H1 (cell line): ENCODE results near the gene LANCL3. TPM values are rescaled to one million over a fixed set of nuclear protein-coding genes. Genes with fewer than 3 reads are reported as not detected.

Experiments
- CTCF ChIA-PET: fragments of 300-600 bp; sonication (Branson Sonifier 250); formaldehyde crosslinking; loops from one replicate; lab custom pipeline; 2021; ENCODE audit not compliant: partially characterized antibody; lab: Charles Lee
- POLR2A ChIA-PET: fragments of 300-600 bp; sonication (Branson Sonifier 250); formaldehyde crosslinking; loops from one replicate; lab custom pipeline; 2021; ENCODE audit warnings: inconsistent platforms; ENCODE audit not compliant: partially characterized antibody; lab: Charles Lee
- DNase-seq, 2 experiments: peaks; one replicate each; pipeline versions ENCODE4 v3.0.0 to v3.0.0-alpha.2; 2010 to 2022; ENCODE audit warnings: low spot score in 2 of 2, low read depth in 1 of 2, mixed read lengths in 1 of 2
- FAIRE-seq: peaks from 2 replicates; lab custom pipeline; 2011; peaks lifted over from hg19 to GRCh38; lab: Jason Lieb, UNC
- H2AFZ ChIP-seq: 2 replicates; pipeline ENCODE4 v1.8.1; 2012; ENCODE audit warnings: low read length, inconsistent platforms
- H2AK5ac ChIP-seq: 2 replicates; pipeline ENCODE4 v1.6.1; 2013; ENCODE audit warnings: low read depth, low read length
- H2BK120ac ChIP-seq: replicated peaks from 2 replicates; pipeline ENCODE3; 2013; ENCODE audit warnings: low read depth, low read length, inconsistent platforms
- H2BK12ac ChIP-seq: 2 replicates; pipeline ENCODE4 v1.6.1; 2013; ENCODE audit warnings: low read depth, low read length
- H2BK15ac ChIP-seq: 2 replicates; pipeline ENCODE4 v1.6.1; 2013; ENCODE audit warnings: low read length
- H2BK20ac ChIP-seq: 2 replicates; pipeline ENCODE4 v1.6.1; 2013; ENCODE audit warnings: low read length
- H2BK5ac ChIP-seq: 2 replicates; pipeline ENCODE4 v1.6.1; 2013; ENCODE audit warnings: low read depth, low read length
- H3K14ac ChIP-seq: 2 replicates; pipeline ENCODE4 v1.6.1; 2013; ENCODE audit warnings: inconsistent platforms; ENCODE audit not compliant: insufficient read length
- H3K18ac ChIP-seq: 2 replicates; pipeline ENCODE4 v1.6.1; 2013; ENCODE audit warnings: low read length; ENCODE audit errors: extremely low read depth
- H3K23ac ChIP-seq: 2 replicates; pipeline ENCODE4 v1.6.1; 2013; ENCODE audit warnings: inconsistent platforms; ENCODE audit not compliant: insufficient read length
- H3K23me2 ChIP-seq: 2 replicates; pipeline ENCODE4 v1.6.1; 2013; ENCODE audit warnings: low read depth, low read length
- H3K27ac ChIP-seq: 2 replicates; pipeline ENCODE4 v1.6.1; 2011; ENCODE audit warnings: low read depth, low read length, inconsistent platforms
- H3K27me3 ChIP-seq, 4 experiments: replicated peaks in 1 of 4; 1 replicate in 1 of 4; 2 replicates in 3 of 4; pipeline versions ENCODE4 v1.6.1 to v1.8.1; 2011 to 2013; ENCODE audit warnings: low read length in 3 of 4, mild to moderate bottlenecking in 3 of 4, inconsistent platforms in 2 of 4, mixed read lengths in 2 of 4, moderate library complexity in 1 of 4; ENCODE audit not compliant: control insufficient read depth in 3 of 4, insufficient read depth in 3 of 4; ENCODE audit errors: extremely low read depth in 1 of 4
- H3K36me3 ChIP-seq, 4 experiments: 2 replicates each; pipeline versions ENCODE4 v1.6.1 to v1.8.1; 2011 to 2013; ENCODE audit warnings: mild to moderate bottlenecking in 4 of 4, low read length in 3 of 4, moderate library complexity in 2 of 4, control low read depth in 1 of 4, inconsistent platforms in 1 of 4; ENCODE audit not compliant: insufficient read depth in 4 of 4, control insufficient read depth in 2 of 4
- H3K4ac ChIP-seq: replicated peaks from 2 replicates; pipeline ENCODE3; 2013; ENCODE audit warnings: low read length, low read depth, mixed read lengths, inconsistent platforms; ENCODE audit not compliant: insufficient read length
- H3K4me1 ChIP-seq, 4 experiments: replicated peaks in 1 of 4; 1 replicate in 1 of 4; 2 replicates in 3 of 4; pipeline versions ENCODE4 v1.6.1 to v1.8.1; 2011 to 2013; ENCODE audit warnings: low read length in 3 of 4, inconsistent platforms in 2 of 4, mixed read lengths in 1 of 4; ENCODE audit not compliant: insufficient read depth in 4 of 4, control insufficient read depth in 3 of 4
- H3K4me2 ChIP-seq, 2 experiments: 2 replicates each; pipeline versions ENCODE4 v1.6.1 to v1.8.1; 2011 to 2013; ENCODE audit warnings: low read depth in 2 of 2, low read length in 2 of 2, control low read depth in 1 of 2, inconsistent platforms in 1 of 2, mild to moderate bottlenecking in 1 of 2; ENCODE audit not compliant: insufficient read depth in 1 of 2
- H3K4me3 ChIP-seq, 4 experiments: fragments of 200-600, 300-600 bp in 1 of 4; sonication (generic), shearing (Covaris generic), sonication (Bioruptor Twin) in 1 of 4; 2 replicates each; pipeline versions ENCODE4 v1.5.1 to v1.8.1; 2011 to 2016; ENCODE audit warnings: low read length in 4 of 4, low read depth in 3 of 4, control low read depth in 2 of 4, inconsistent platforms in 2 of 4, mild to moderate bottlenecking in 2 of 4, mixed read lengths in 1 of 4, moderate library complexity in 1 of 4; ENCODE audit not compliant: insufficient read depth in 2 of 4; ENCODE audit errors: extremely low read depth in 1 of 4
- H3K56ac ChIP-seq: replicated peaks from 2 replicates; pipeline ENCODE3; 2013; ENCODE audit warnings: low read depth, mild to moderate bottlenecking, mixed read lengths, low read length, inconsistent platforms; ENCODE audit not compliant: insufficient read length
- H3K79me1 ChIP-seq: 2 replicates; pipeline ENCODE4 v1.6.1; 2013; ENCODE audit warnings: low read depth, low read length, control low read depth
- H3K79me2 ChIP-seq, 2 experiments: 2 replicates each; pipeline versions ENCODE4 v1.6.1 to v1.8.1; 2012 to 2013; ENCODE audit warnings: low read length in 2 of 2, mild to moderate bottlenecking in 2 of 2, inconsistent platforms in 1 of 2; ENCODE audit not compliant: insufficient read depth in 2 of 2, control insufficient read depth in 1 of 2
- H3K9ac ChIP-seq, 4 experiments: replicated peaks in 1 of 4; 1 replicate in 1 of 4; 2 replicates in 3 of 4; pipeline versions ENCODE4 v1.6.1 to v1.8.1; 2011 to 2013; ENCODE audit warnings: low read depth in 3 of 4, low read length in 3 of 4, control low read depth in 2 of 4, mild to moderate bottlenecking in 2 of 4, moderate library complexity in 2 of 4, inconsistent platforms in 1 of 4; ENCODE audit errors: extremely low read depth in 1 of 4
- H3K9me3 ChIP-seq, 2 experiments: 2 replicates each; pipeline versions ENCODE4 v1.6.1 to v1.8.1; 2012 to 2013; ENCODE audit warnings: mild to moderate bottlenecking in 2 of 2, moderate library complexity in 2 of 2, control low read depth in 1 of 2, inconsistent platforms in 1 of 2, low read depth in 1 of 2, low read length in 1 of 2, mixed read lengths in 1 of 2; ENCODE audit not compliant: insufficient read depth in 2 of 2
- H4K20me1 ChIP-seq, 2 experiments: replicated peaks in 1 of 2; 2 replicates each; pipeline versions ENCODE3 to v1.8.1; 2011 to 2013; ENCODE audit warnings: inconsistent platforms in 2 of 2, low read length in 2 of 2, mild to moderate bottlenecking in 1 of 2; ENCODE audit not compliant: insufficient read depth in 2 of 2, control insufficient read depth in 1 of 2
- H4K5ac ChIP-seq: 2 replicates; pipeline ENCODE4 v1.6.1; 2013; ENCODE audit warnings: low read length, low read depth, mixed read lengths, inconsistent platforms; ENCODE audit not compliant: insufficient read length
- H4K8ac ChIP-seq: 2 replicates; pipeline ENCODE4 v1.8.0; 2013; ENCODE audit warnings: mild to moderate bottlenecking, moderate library complexity, low read length, inconsistent platforms; ENCODE audit not compliant: insufficient read depth; ENCODE audit errors: extremely low read depth
- H4K91ac ChIP-seq: replicated peaks from 2 replicates; pipeline ENCODE3; 2013; ENCODE audit warnings: low read length, mixed read lengths, inconsistent platforms; ENCODE audit not compliant: insufficient read length
- CEBPB ChIP-seq: IDR thresholded peaks from 2 replicates; pipeline ENCODE4 v1.6.1; 2012; ENCODE audit warnings: low read depth, low read length
- CHD2 ChIP-seq: IDR thresholded peaks from 2 replicates; pipeline ENCODE4 v1.6.1; 2012; ENCODE audit warnings: low read length, improper control_type of control experiment
- EGR1 ChIP-seq: IDR thresholded peaks from 2 replicates; pipeline ENCODE4 v1.6.1; 2011; ENCODE audit warnings: low read depth, low read length, borderline replicate concordance
- HDAC2 ChIP-seq, 2 experiments: fragments of 300-600 bp in 1 of 2; sonication (generic) in 1 of 2; IDR thresholded peaks; 2 replicates each; pipeline ENCODE4 v1.6.1; 2011 to 2012; ENCODE audit warnings: low read depth in 2 of 2, low read length in 2 of 2, mild to moderate bottlenecking in 2 of 2, moderate library complexity in 2 of 2, borderline replicate concordance in 1 of 2, inconsistent platforms in 1 of 2
- JUN ChIP-seq: IDR thresholded peaks from 2 replicates; pipeline ENCODE4 v1.6.1; 2011; ENCODE audit warnings: low read depth, mild to moderate bottlenecking, improper control_type of control experiment, low read length
- KDM1A ChIP-seq: fragments of 200-600, 300-600 bp; sonication (generic); IDR thresholded peaks from 2 replicates; pipeline ENCODE4 v1.7.1; 2016; ENCODE audit warnings: mild to moderate bottlenecking, low read length, borderline replicate concordance
- NANOG ChIP-seq: IDR thresholded peaks from 2 replicates; pipeline ENCODE4 v1.6.1; 2011; ENCODE audit warnings: low read length, low read depth, mild to moderate bottlenecking, inconsistent platforms; ENCODE audit not compliant: insufficient read depth, poor library complexity, severe bottlenecking
- POLR2A ChIP-seq, 2 experiments: IDR thresholded peaks; 1 replicate in 1 of 2; 2 replicates in 1 of 2; pipeline ENCODE4 v1.6.1; 2011; ENCODE audit warnings: low read depth in 2 of 2, low read length in 2 of 2, mild to moderate bottlenecking in 2 of 2; ENCODE audit errors: control extremely low read depth in 1 of 2
- RXRA ChIP-seq: IDR thresholded peaks from 2 replicates; pipeline ENCODE4 v1.6.1; 2011; ENCODE audit warnings: low read depth, mild to moderate bottlenecking, low read length, moderate library complexity; ENCODE audit not compliant: insufficient read depth
- SIRT6 ChIP-seq: IDR thresholded peaks from one replicate; pipeline ENCODE4 v1.7.1; 2012; ENCODE audit warnings: low read length, inconsistent platforms
- SUZ12 ChIP-seq: fragments of 200-600 bp; sonication (generic); IDR thresholded peaks from 2 replicates; pipeline ENCODE4 v1.6.1; 2012; ENCODE audit warnings: mild to moderate bottlenecking, inconsistent platforms, low read length, moderate library complexity, mixed read lengths
- TEAD4 ChIP-seq: IDR thresholded peaks from 2 replicates; pipeline ENCODE4 v1.6.1; 2012; ENCODE audit warnings: low read depth, low read length, inconsistent platforms, mixed read lengths
- ZNF274 ChIP-seq: IDR thresholded peaks from 2 replicates; pipeline ENCODE4 v1.7.0; 2012; ENCODE audit warnings: low read length, borderline replicate concordance; ENCODE audit errors: extremely low read depth
- WGBS, 2 experiments: shearing (Covaris generic) in 1 of 2; methylation state at CpG; one replicate each; pipeline versions ENCODE4 v1.1.6 to v1.1.7; 2013 to 2015; ENCODE audit warnings: low lambda C conversion rate in 2 of 2, mixed read lengths in 2 of 2, inconsistent platforms in 1 of 2, low coverage in 1 of 2, missing lambda C conversion rate in 1 of 2; ENCODE audit not compliant: insufficient replicate concordance in 2 of 2, insufficient coverage in 1 of 2, insufficient read length in 1 of 2; ENCODE audit errors: extremely low coverage in 1 of 2, missing lambda C conversion rate in 1 of 2; 5-methylcytosine and 5-hydroxymethylcytosine counted together
- polyA plus RNA-seq, 7 experiments: library from polyadenylated mRNA; depleted of rRNA in 3 of 7; stranded (reverse) in 5 of 7; unstranded in 2 of 7; fragments of >200 nt in 5 of 7; fragments of 200-250 nt in 2 of 7; gene quantifications; 1 replicate in 5 of 7; 2 replicates in 1 of 7; 4 replicates in 1 of 7; pipeline versions ENCODE4 v1.2.1 to v1.2.3, GENCODE V29; 2011 to 2013; ENCODE audit warnings: missing spikeins in 2 of 7, mixed read lengths in 2 of 7
- total RNA-seq: library from RNA; stranded (reverse); fragmentation: NEBNext Ultra II Directional; extraction: Animal tissue kit (Norgen Biotek cat#: 25700); gene quantifications from 2 replicates; pipeline ENCODE4 v1.2.1, GENCODE V29; 2021
- TF ChIP-seq, protein P1 (sequence below): IDR thresholded peaks from 2 replicates; pipeline ENCODE4 v1.6.1; 2011; ENCODE audit warnings: low read depth, mild to moderate bottlenecking, low read length; ENCODE audit not compliant: insufficient read depth

The LANCL3 gene
- total and polyA plus RNA-seq, 2 of the 8 experiments (the other 6 are each of a cell fraction or from before 2014, with no cell fraction given), result 0.11 to 0.37 TPM

DNA sequence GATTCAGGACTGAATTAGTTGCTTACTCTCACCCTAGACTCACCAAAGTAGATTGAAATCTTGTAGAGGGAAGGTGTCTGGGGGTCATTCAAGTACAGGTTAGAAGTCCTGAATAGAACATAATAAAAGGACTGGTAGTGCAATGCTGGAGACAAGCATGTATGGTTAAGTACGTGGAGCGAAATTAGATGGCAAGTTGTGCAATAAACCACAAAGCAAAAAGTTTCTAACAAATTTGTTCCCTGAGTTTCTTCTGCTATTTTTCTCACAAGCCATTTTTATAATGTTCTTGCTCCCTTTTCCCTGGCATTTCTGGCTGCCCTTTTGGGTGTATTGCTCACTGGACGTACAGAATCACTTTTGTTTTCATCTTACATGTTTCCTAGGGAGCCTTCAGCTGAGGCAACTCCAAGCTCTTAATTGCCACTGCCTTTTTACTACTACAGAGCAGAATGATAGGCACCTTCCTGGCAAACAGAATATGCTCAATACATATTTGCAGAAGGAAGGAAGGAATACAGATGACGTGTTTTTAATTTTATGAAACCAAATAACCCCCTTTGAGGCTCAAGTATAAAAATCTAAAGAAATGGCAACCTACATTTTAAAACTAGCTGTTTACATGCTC, 23.4 kb downstream of the LANCL3 start:
- Histone ChIP-seq H4K8ac (no peak overlapping the region), H4K5ac (no peak overlapping the region), H3K27ac (no peak overlapping the region), H3K23me2 (no peaks in the 10 kb centered on the region), H4K91ac (no peak overlapping the region), H3K79me2 (no peaks in the 10 kb centered on the region), H4K20me1 (no peaks in the 10 kb centered on the region), H2BK120ac (no peak overlapping the region), H3K36me3 (no peaks in the 10 kb centered on the region), H2BK15ac (no peak overlapping the region), H3K4ac (no peak overlapping the region), H3K79me1 (no peaks in the 10 kb centered on the region), H3K4me1 (no peaks in the 10 kb centered on the region), H3K14ac (no peak overlapping the region), H3K23ac (no peak overlapping the region), H3K4me2 (no peak overlapping the region), H2AK5ac (no peak overlapping the region), H2BK12ac (no peak overlapping the region), H3K9me3 (no peaks in the 10 kb centered on the region), H3K4me3 (no peak overlapping the region), H2AFZ (no peak overlapping the region), H3K9ac (no peak overlapping the region), H3K18ac (no peak overlapping the region), H2BK5ac (no peak overlapping the region), H3K27me3 (no peaks in the 10 kb centered on the region), H3K56ac (no peak overlapping the region), H2BK20ac (no peak overlapping the region)
- DNase-seq (no peak), FAIRE-seq (peak; percentile 82)
- CTCF ChIA-PET, result no interaction called here
- POLR2A ChIA-PET, result no interaction called here
- 95% methylated on average over 3 of the region's 4 CpGs; no CpG with 5 or more reads in 1 of the 2 experiments for WGBS, 2 experiments
- TF ChIP-seq EGR1 (no peak), RXRA (no peak), SIRT6 (no peak), JUN (no peak), POLR2A (IDR thresholded peaks at IDR 0.05; ENCODE audit: control extremely low read depth in 1 of 2, low read depth in 2 of 2, low read length in 2 of 2) (no peak), CEBPB (no peak), NANOG (no peak), CHD2 (no peak), KDM1A (no peak), ZNF274 (no peak), SUZ12 (no peak), TEAD4 (no peak), HDAC2 (IDR thresholded peaks at IDR 0.05; ENCODE audit: borderline replicate concordance in 1 of 2, low read depth in 2 of 2, low read length in 2 of 2) (no peak)
- TF ChIP-seq, protein P1, sequence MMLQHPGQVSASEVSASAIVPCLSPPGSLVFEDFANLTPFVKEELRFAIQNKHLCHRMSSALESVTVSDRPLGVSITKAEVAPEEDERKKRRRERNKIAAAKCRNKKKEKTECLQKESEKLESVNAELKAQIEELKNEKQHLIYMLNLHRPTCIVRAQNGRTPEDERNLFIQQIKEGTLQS, result no peak
